ENCODE data around the gene DSEL.

Gene DSEL

DNA sequence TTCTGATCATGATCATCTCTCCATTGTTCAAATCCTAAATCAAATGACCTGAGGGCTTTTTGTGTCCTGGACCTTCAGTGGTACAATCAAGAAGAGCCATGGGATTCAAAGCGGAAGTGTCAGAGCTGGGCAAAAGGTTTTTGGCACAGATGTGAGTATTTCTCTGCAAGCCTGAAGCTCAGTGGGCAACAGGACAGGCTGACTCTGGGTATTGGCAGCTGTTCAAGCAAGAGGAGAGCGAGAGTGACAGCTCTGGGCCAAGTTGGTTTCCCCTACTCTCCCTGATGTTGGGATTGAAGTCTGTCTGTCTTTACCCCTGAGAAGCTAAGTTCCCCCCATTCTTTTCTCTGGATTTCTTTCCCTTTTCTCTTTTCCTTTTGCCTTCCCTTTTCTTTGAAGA is 33.3 kb downstream of the DSEL start:
- Mint-ChIP-seq H3K36me3 (ENCODE audit: low read depth) (no peaks in the 10 kb centered on the region), H3K9me3 (no peaks in the 10 kb centered on the region), H3K4me1 (ENCODE audit: low read depth) (no peaks in the 10 kb centered on the region), H3K27ac (no peak overlapping the region), H3K27me3 (no peaks in the 10 kb centered on the region), H3K4me3 (no peak overlapping the region)
- intact Hi-C loops (cut with micrococcal nuclease), result no loop called here

DNA sequence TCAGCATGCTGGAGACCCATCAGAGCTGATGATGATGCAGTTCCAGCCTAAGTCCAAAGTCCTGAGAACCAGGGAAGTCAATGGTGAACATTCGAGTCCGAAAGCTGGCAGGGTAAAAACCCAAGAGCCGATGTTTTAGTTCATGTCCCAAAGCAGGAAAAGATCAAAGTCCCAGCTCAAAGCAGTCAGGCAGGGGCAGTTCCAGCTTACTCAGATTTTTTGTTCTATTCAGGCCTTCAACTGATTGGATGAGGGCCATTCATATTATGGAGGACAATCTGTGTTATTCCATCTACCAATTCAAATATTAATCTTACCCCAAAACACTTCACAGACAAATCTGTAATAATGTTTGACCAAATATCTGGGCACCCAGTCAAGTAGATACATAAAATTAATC is 38.3 kb downstream of the DSEL start:
- H3K27ac Mint-ChIP-seq, result no peak overlapping the region
- no peak overlapping the region for H3K4me3 Mint-ChIP-seq
- H3K27me3 Mint-ChIP-seq, result no peaks in the 10 kb centered on the region
- no peaks in the 10 kb centered on the region for H3K36me3 Mint-ChIP-seq (ENCODE audit: low read depth)
- intact Hi-C loops (cut with micrococcal nuclease), result no loop called here
- H3K4me1 Mint-ChIP-seq (ENCODE audit: low read depth), result no peaks in the 10 kb centered on the region
- no peaks in the 10 kb centered on the region for H3K9me3 Mint-ChIP-seq

DNA sequence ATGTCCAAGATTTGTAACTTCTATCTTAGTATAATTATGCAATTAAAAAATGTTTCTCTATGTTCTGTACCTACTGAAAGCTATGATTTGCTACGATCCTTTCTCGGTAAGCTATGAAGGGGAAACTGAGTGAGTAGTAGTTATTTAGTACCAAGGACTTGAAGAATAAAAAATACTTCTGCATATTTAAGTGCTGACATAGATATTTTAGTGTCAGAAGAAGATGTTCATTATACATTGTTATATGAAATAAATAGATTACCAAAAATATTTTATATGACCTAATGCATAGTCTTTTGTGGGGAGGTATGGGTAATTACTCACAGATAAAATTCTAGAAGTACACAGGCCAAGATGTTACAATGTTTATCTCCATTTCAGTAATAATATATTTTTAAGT is 39.0 kb downstream of the DSEL start:
- H3K4me3 Mint-ChIP-seq, result no peak overlapping the region
- no peaks in the 10 kb centered on the region for H3K9me3 Mint-ChIP-seq
- H3K27ac Mint-ChIP-seq, result no peak overlapping the region
- intact Hi-C loops (cut with micrococcal nuclease), result no loop called here
- H3K4me1 Mint-ChIP-seq (ENCODE audit: low read depth), result no peaks in the 10 kb centered on the region
- no peaks in the 10 kb centered on the region for H3K27me3 Mint-ChIP-seq
- H3K36me3 Mint-ChIP-seq (ENCODE audit: low read depth), result no peaks in the 10 kb centered on the region

DNA sequence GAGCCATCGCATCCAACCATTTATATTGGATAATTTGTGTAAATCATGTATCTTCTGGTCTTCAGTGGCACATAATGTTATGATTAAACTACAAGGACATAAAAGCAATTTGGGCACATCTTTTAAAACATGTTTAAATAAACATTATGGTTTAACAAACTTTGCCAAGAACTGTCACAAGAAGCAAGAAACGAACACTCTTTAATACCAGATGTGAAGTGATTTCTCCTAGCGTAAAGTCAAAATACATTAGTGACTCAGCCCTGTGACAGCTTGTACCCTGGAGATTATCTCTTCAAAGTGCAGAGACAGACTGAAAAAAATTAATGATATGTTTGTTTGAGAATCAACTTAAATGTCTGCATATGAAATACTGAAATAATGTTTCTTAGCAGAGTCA is 39.9 kb downstream of the DSEL start:
- no peak overlapping the region for H3K4me3 Mint-ChIP-seq
- intact Hi-C loops (cut with micrococcal nuclease), result no loop called here
- no peaks in the 10 kb centered on the region for H3K9me3 Mint-ChIP-seq
- no peak overlapping the region for H3K27ac Mint-ChIP-seq
- H3K4me1 Mint-ChIP-seq (ENCODE audit: low read depth), result no peaks in the 10 kb centered on the region
- no peaks in the 10 kb centered on the region for H3K27me3 Mint-ChIP-seq
- no peaks in the 10 kb centered on the region for H3K36me3 Mint-ChIP-seq (ENCODE audit: low read depth)

DNA sequence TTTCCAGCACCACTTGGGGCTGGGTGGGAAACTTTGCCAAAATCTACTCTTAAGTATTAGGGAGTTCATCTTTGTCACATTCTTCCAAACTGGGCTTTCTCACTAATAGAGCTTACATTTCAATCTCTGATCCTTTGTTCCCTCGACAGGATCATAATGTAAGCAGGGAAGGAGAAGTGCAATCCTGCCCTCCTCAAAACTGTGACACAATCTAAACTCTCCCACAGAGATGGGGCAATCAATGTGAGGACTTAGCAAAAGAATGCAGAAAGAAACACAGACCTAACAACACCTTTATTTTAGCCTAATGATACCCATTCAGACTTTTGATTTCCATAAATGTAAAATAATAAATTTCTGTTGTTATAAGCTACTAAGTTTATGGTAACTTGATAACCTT is 40.8 kb downstream of the DSEL start:
- no peaks in the 10 kb centered on the region for H3K27me3 Mint-ChIP-seq
- intact Hi-C loops (cut with micrococcal nuclease), result no loop called here
- H3K36me3 Mint-ChIP-seq (ENCODE audit: low read depth), result no peaks in the 10 kb centered on the region
- H3K9me3 Mint-ChIP-seq, result no peaks in the 10 kb centered on the region
- H3K4me1 Mint-ChIP-seq (ENCODE audit: low read depth), result no peaks in the 10 kb centered on the region
- H3K27ac Mint-ChIP-seq, result no peak overlapping the region
- H3K4me3 Mint-ChIP-seq, result no peak overlapping the region

DNA sequence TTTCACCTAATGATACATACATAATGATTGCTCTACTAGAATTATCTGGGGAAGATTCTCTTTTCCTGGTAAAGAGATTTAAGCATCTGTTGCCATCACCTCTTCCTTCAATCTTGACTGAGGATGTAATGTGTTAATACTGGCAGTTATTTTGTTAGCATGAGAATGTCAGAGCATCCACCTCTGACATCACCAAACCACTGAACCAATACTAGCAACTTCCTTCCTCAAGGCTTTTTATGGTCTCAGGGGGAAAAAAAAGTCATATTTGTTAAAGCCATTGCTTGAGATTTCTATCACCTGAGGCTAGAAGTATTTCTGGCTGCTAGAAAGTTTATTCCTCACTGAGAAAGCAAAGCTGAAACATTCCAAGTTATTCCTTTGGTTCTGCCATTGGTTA is 48.5 kb downstream of the DSEL start:
- intact Hi-C loops (cut with micrococcal nuclease), result no loop called here
- Mint-ChIP-seq H3K4me1 (ENCODE audit: low read depth) (no peaks in the 10 kb centered on the region), H3K9me3 (no peaks in the 10 kb centered on the region), H3K36me3 (ENCODE audit: low read depth) (no peaks in the 10 kb centered on the region), H3K4me3 (no peak overlapping the region), H3K27me3 (no peaks in the 10 kb centered on the region), H3K27ac (no peak overlapping the region)

DNA sequence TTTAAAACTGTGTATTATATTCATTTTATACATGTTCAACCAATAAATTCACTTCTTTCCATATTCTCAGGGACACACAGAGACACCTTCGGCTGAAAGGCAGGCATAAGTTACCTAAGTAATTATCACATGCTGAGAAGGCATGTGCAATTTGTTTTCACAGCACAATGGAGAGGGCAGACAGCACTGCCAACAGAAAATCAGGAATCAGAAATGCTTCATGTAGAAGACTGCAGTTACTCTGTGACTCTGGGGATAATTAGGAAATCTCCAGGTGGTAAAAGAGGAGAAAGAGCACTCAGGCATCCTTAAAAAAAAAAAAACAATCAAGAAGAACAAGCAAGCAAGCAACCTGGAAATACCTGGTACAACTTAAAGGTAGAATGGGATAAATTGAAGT is 49.3 kb downstream of the DSEL start:
- Mint-ChIP-seq H3K9me3 (no peaks in the 10 kb centered on the region), H3K36me3 (ENCODE audit: low read depth) (no peaks in the 10 kb centered on the region), H3K4me3 (no peak overlapping the region), H3K27me3 (no peaks in the 10 kb centered on the region), H3K4me1 (ENCODE audit: low read depth) (no peaks in the 10 kb centered on the region), H3K27ac (no peak overlapping the region)
- intact Hi-C loops (cut with micrococcal nuclease), result no loop called here

DNA sequence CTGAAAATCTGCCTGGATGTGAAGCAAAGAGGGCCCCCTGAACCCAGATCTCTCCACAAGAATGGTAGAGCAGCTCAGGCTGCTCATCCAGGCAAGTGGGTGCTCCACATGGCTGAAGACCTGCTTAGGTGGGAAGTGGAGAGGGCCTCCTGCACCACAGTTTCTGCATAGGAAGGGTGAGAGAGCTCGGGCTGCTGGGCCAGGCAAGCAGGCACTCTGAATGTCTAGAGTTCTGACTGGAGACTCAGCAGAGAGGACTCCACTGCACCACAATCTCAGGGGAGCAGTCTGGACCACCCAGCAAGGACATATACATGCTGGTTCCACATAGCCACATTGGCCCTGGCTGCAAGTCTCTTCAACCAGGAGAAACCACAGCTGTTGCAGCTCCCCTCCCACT is 52.0 kb downstream of the DSEL start:
- H3K36me3 Mint-ChIP-seq (ENCODE audit: low read depth), result no peaks in the 10 kb centered on the region
- H3K9me3 Mint-ChIP-seq, result no peaks in the 10 kb centered on the region
- H3K27me3 Mint-ChIP-seq, result no peaks in the 10 kb centered on the region
- no peak overlapping the region for H3K27ac Mint-ChIP-seq
- H3K4me1 Mint-ChIP-seq (ENCODE audit: low read depth), result no peaks in the 10 kb centered on the region
- no peak overlapping the region for H3K4me3 Mint-ChIP-seq
- intact Hi-C loops (cut with micrococcal nuclease), result no loop called here

DNA sequence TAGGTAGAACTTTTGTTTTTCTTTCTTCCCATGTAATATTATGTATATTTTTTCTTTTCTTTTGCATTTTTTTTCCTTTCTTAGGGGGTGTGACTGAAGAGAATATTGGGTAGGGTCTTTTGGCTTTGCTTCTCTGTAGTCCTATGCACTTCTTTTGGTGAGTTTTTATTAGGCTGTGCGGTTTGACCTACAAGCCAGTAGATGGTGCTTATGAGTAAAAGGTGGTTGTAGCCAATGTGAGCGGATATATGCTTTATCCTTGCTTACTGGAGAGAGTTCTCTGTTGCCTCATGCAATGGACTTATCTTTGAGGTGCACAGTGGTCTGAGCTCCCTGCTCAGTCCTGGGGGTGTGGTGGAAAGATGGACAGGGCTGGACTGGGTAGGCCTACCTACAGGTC is 52.7 kb downstream of the DSEL start:
- Mint-ChIP-seq H3K27me3 (no peaks in the 10 kb centered on the region), H3K4me1 (ENCODE audit: low read depth) (no peaks in the 10 kb centered on the region), H3K36me3 (ENCODE audit: low read depth) (no peaks in the 10 kb centered on the region), H3K27ac (no peak overlapping the region), H3K4me3 (no peak overlapping the region), H3K9me3 (no peaks in the 10 kb centered on the region)
- intact Hi-C loops (cut with micrococcal nuclease), result no loop called here

DNA sequence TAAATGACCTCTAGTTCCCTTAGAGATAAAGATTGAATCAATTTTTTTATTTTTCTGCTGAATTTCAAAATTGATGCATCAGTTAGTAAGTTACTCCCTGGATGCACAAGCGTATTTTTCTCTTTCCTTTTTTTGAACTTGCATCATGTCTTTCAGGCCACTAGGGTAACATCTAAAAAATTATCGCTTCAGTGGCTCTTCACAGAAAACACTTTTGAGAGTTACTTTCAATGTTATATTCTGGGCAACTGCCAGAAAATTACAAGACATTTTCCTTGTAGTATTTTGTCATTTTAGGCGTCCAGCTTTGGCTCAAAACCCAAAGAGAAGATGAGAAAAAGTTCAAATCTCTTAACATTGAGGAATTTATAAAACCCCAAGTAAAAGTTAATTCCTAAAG is 59.8 kb downstream of the DSEL start:
- Mint-ChIP-seq H3K36me3 (ENCODE audit: low read depth) (no peaks in the 10 kb centered on the region), H3K27me3 (no peaks in the 10 kb centered on the region), H3K27ac (no peak overlapping the region)

More for the DNA sequence above, 59.8 kb downstream of the DSEL start:
- H3K4me3 Mint-ChIP-seq, result no peak overlapping the region
- no peaks in the 10 kb centered on the region for H3K4me1 Mint-ChIP-seq (ENCODE audit: low read depth)
- intact Hi-C loops (cut with micrococcal nuclease), result no loop called here
- peaks cover 12% of the 10 kb centered on the region for H3K9me3 Mint-ChIP-seq

Data from dendritic cell treated with granulocyte-macrophage colony-stimulating factor and Interleukin-4, amounts not matched to agents 40 ng/mL and 50 ng/mL, for 4 days (primary cell).